CD4-positive, alpha-beta T cell treated with Interleukin-12 subunit alpha and Interleukin-12 subunit beta, for 1 hour (primary cell): ENCODE results near the gene SORCS2.
"Not testable (repeated sequence)": the region's sequence is repeated elsewhere in the genome, so short reads cannot be mapped to it uniquely, and the experiment has no call there.

Experiments
- DNase-seq: peaks from one replicate; pipeline ENCODE4 v3.0.0-alpha.2; 2020

Gene SORCS2

GRCh38 chr4:7201420-7202305 lies 9.3 kb downstream of the SORCS2 start:
- DNase-seq = no peak

GRCh38 chr4:7202411-7202810 lies 10.1 kb downstream of the SORCS2 start:
- no peak for DNase-seq

GRCh38 chr4:7204656-7205387 lies 12.5 kb downstream of the SORCS2 start:
- no peak for DNase-seq

GRCh38 chr4:7206385-7206784 lies 14.0 kb downstream of the SORCS2 start:
- DNase-seq = no peak

- DNase-seq = no peak
These were observed 14.7 kb downstream of the SORCS2 start for GRCh38 chr4:7206911-7207567.

GRCh38 chr4:7207628-7208231 lies 15.4 kb downstream of the SORCS2 start:
- DNase-seq = no peak

- no peak for DNase-seq
These were observed 16.4 kb downstream of the SORCS2 start for GRCh38 chr4:7208509-7209451.

- no peak for DNase-seq
These were observed 17.4 kb downstream of the SORCS2 start for GRCh38 chr4:7209699-7210098.

- DNase-seq = no peak
These were observed 18.5 kb downstream of the SORCS2 start for GRCh38 chr4:7210824-7211223.

GRCh38 chr4:7212101-7212674 lies 19.9 kb downstream of the SORCS2 start:
- DNase-seq = no peak

GRCh38 chr4:7212921-7213320 lies 20.6 kb downstream of the SORCS2 start:
- DNase-seq = no peak

- DNase-seq = no peak
These were observed 21.5 kb downstream of the SORCS2 start for GRCh38 chr4:7213807-7214206.

GRCh38 chr4:7214359-7214758 lies 22.0 kb downstream of the SORCS2 start:
- DNase-seq = no peak

GRCh38 chr4:7215187-7215586 lies 22.8 kb downstream of the SORCS2 start:
- DNase-seq = not testable (repeated sequence)

- DNase-seq = no peak
These were observed 24.7 kb downstream of the SORCS2 start for GRCh38 chr4:7217039-7217438.

- no peak for DNase-seq
These were observed 25.4 kb downstream of the SORCS2 start for GRCh38 chr4:7217474-7218321.

- no peak for DNase-seq
These were observed 26.3 kb downstream of the SORCS2 start for GRCh38 chr4:7218686-7219085.

- no peak for DNase-seq
These were observed 30.2 kb downstream of the SORCS2 start for GRCh38 chr4:7222521-7222920.

GRCh38 chr4:7223541-7223940 lies 31.2 kb downstream of the SORCS2 start:
- DNase-seq = no peak

- no peak for DNase-seq
These were observed 31.7 kb downstream of the SORCS2 start for GRCh38 chr4:7224001-7224400.
